Measurements from ENCODE around the gene ENTPD2.

Gene ENTPD2

DNA sequence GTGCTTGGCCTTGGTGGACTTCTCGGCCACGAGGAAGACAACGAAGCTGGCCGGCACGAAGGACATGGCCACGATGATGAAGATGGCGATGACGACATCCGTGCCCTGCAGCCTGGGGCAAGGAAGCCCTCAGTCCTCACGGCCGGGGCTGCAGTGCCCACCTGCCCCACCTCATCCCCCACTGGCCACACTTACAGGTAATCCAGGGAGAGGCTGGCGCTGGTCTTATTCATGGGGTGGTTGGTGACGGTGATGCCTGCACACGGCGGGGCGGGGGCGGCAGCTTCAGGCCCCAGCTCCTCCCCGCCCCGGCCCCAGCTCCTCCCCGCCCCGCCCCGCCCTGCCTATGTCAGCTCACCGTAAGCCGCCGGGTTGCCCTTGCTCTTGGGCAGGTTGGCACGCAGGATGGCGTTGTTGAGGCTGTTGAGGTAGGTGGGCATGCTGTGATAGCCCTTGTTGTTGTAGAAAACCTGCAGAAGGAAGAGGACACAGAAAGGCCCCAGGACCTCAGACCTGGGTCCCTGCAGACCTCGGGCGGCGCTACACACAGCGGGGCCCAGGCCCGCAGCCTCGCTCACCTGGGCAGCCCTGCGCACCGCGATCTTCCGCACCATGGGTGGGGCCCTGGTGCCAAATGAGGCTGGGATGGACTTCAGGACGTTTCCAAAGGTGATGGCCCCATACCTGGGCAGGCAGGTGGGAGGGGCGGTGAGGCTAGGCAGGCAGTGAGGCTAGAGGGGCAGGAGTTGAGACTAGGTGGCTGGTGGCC is 41.8 kb downstream of the ENTPD2 start:
- DNase-seq (ENCODE audit: low read depth): no peak
- TF ChIP-seq, protein P1, sequence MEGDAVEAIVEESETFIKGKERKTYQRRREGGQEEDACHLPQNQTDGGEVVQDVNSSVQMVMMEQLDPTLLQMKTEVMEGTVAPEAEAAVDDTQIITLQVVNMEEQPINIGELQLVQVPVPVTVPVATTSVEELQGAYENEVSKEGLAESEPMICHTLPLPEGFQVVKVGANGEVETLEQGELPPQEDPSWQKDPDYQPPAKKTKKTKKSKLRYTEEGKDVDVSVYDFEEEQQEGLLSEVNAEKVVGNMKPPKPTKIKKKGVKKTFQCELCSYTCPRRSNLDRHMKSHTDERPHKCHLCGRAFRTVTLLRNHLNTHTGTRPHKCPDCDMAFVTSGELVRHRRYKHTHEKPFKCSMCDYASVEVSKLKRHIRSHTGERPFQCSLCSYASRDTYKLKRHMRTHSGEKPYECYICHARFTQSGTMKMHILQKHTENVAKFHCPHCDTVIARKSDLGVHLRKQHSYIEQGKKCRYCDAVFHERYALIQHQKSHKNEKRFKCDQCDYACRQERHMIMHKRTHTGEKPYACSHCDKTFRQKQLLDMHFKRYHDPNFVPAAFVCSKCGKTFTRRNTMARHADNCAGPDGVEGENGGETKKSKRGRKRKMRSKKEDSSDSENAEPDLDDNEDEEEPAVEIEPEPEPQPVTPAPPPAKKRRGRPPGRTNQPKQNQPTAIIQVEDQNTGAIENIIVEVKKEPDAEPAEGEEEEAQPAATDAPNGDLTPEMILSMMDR (IDR thresholded peaks at IDR 0.05; ENCODE audit: insufficient read depth, low read depth, low read length, missing control alignments): no peak
- H3K4me3 ChIP-seq (ENCODE audit: low read depth, low read length): no peak overlapping the region

GRCh38 chr9:137011156-137011555 is 42.7 kb downstream of the ENTPD2 start:
- no peak for DNase-seq (ENCODE audit: low read depth)
- TF ChIP-seq, protein P1 (IDR thresholded peaks at IDR 0.05; ENCODE audit: insufficient read depth, low read depth, low read length, missing control alignments): no peak
- no peak overlapping the region for H3K4me3 ChIP-seq (ENCODE audit: low read depth, low read length)

DNA sequence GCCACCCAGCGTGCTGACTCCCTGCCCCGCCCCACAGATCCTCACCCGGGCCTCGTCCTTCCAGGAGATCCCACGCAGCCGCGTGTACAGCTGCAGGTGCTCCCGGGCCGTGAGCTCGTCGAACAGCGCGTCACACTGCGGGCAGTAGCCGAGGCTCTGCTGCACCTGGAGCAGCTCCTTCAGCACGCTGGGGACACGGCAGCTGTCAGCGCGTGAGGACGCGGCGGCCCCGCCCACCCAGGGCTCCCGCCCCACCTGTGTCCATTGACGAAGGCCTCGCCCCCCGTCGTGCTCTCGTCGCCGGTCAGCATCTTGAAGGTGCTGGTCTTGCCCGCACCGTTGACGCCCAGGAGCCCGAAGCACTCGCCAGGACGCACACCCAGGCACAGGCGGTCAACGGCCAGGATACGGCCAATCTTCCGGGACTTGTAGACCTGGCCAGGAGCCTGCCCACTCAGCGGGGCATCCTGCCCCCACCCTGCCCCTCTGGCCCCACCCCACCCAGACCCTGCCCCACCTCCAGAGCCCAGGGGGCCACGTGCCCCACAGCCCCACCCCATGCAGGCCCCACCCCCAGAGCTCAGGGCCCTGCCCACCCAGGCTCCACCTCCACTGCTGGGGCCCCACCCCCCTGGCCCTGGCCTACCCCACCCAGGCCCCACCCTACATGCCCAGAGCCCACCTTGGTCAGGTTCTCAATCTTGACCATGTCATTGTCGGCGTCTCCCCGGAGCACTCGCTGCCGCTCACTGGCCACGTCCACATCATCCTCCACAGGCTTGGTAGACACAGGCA is 43.7 kb downstream of the ENTPD2 start:
- TF ChIP-seq, protein P1 (IDR thresholded peaks at IDR 0.05; ENCODE audit: insufficient read depth, low read depth, low read length, missing control alignments): no peak
- no peak for DNase-seq (ENCODE audit: low read depth)
- H3K4me3 ChIP-seq (ENCODE audit: low read depth, low read length): no peak overlapping the region

GRCh38 chr9:137009217-137009616 is 44.6 kb downstream of the ENTPD2 start:
- TF ChIP-seq, protein P1 (IDR thresholded peaks at IDR 0.05; ENCODE audit: insufficient read depth, low read depth, low read length, missing control alignments): no peak
- H3K4me3 ChIP-seq (ENCODE audit: low read depth, low read length): no peak overlapping the region
- no peak for DNase-seq (ENCODE audit: low read depth)

DNA sequence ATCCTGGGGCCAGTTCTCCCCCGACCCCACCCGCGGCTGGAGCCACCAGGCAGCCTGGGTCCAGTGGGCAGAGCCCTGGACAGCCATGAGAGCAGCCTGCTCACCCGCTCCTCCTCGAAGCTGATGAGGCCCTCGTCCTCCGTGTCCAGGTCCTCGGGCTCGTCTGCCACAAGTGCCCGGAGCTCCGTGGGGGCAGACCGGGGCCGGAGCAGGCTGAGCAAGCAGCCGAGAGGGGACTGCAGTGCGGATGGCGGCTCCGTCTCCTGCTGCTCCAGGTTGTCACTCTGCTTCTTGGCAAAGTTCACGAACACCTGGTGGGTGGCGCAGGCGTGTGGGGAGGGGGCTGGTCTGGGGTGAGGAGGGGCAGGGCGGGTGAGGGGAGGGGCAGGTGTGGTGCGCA is 45.5 kb downstream of the ENTPD2 start:
- no peak overlapping the region for H3K4me3 ChIP-seq (ENCODE audit: low read depth, low read length)
- no peak for DNase-seq (ENCODE audit: low read depth)
- TF ChIP-seq, protein P1 (IDR thresholded peaks at IDR 0.05; ENCODE audit: insufficient read depth, low read depth, low read length, missing control alignments): no peak

- no peak for DNase-seq (ENCODE audit: low read depth)
- no peak overlapping the region for H3K4me3 ChIP-seq (ENCODE audit: low read depth, low read length)
- TF ChIP-seq, protein P1 (IDR thresholded peaks at IDR 0.05; ENCODE audit: insufficient read depth, low read depth, low read length, missing control alignments): no peak
Measured at GRCh38 chr9:137007816-137008270, 46.0 kb downstream of the ENTPD2 start.

All from GM12865 (cell line).